Astrocyte (in vitro differentiated cells and primary cell): ENCODE data around the gene ADGRF5.

Experiments
- CTCF ChIP-seq: IDR thresholded peaks from 2 replicates; pipeline ENCODE4 v1.5.1; 2011; ENCODE audit warnings: low read depth, mild to moderate bottlenecking, inconsistent platforms, low read length, moderate library complexity; ENCODE audit not compliant: insufficient read depth
- EZH2 ChIP-seq: IDR thresholded peaks from 2 replicates; pipeline ENCODE4 v1.6.1; 2012; ENCODE audit warnings: mild to moderate bottlenecking, low read length, inconsistent platforms; ENCODE audit not compliant: insufficient read depth

- no peak for TF ChIP-seq CTCF
- no peak for TF ChIP-seq EZH2
These were observed 30.4 kb downstream of the ADGRF5 start for GRCh38 chr6:46891252-46891795.
